ENCODE data around the gene UNC5C. TPM values are rescaled to one million over a fixed set of nuclear protein-coding genes. Genes with fewer than 3 reads are reported as not detected.

UNC5C gene
- total RNA-seq, 2 donors from 2014 or later, result 3.3 to 6.2 TPM

DNA sequence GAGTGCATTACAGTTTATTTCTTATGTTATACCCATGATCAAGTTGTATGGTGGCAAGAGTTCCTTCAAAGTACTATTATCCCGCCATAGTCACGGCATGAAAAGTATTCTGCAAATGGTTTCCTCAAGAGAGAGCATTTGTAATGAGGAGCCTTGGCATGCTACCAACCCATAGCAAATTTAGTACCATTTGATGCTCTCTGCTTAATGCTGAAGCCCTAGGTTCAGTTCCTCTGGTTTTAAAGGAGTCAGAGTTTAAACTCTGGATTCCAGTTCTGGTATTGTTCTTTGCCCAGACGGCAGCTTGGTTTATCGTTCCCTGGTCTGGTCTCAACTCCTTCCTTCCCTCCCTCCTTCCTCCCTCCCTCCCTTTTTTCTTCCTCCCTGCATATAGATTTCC is 419.7 kb downstream of the UNC5C start:
- intact Hi-C loops (cut with DNase I), result loop anchor here in 1 of 2 donors (10.0 kb wide), 1 partner anchor 514 kb away; no protein-coding TSS in a partner anchor
- DNase-seq (no peak), ATAC-seq (no peak)

DNA sequence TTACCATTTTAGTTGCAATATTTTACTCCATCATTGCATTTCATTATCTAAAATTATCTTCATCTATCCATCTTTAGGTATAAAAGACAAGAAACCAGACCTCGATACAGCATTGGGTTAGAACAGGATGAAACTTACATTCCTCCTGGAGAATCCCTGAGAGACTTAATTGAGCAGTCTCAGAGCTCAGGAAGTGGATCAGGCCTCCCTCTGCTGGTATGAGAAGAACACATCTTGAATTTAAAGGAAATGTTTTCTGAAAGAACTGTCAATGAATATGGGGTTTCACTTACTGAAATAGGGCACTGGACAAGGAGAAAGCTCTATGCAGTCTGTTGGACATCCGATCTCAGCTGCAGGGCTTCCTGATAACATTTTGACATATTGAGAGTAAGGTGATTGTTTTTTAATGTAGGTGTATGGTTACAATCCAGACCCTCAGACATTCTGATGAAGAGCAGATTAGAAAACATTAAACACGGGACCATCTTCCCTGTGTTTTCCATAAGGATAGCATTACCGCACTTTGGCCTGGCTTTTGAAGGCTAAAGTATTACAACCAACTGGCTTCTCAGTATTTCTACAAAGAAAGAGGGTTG is 423.8 kb downstream of the UNC5C start:
- ATAC-seq (peak in 1 of 2 donors; percentile 75), DNase-seq (no peak)
- intact Hi-C loops (cut with DNase I), result loop anchor here in 1 of 2 donors (10.0 kb wide), 1 partner anchor 510 kb away; no protein-coding TSS in a partner anchor

DNA sequence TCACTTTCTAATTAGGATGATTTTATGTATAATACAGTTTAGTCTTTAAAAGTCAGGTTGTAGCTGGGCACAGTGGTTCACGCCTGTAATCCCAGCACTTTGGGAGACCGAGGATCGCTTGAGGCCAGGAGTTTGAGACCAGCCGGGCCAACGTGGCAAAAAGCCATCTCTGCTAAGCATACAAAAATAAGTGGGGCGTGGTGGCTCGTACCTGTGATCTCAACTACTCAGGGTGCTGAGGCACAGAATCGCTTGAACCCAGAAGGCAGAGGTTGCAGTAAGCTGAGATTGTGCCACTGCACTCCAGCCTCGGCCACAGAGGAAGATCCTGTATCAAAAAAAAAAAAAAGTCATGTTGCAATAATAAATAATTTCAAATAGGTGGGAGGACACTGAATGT is 426.8 kb downstream of the UNC5C start:
- DNase-seq (no peak), ATAC-seq (no peak)
- intact Hi-C loops (cut with DNase I), result loop anchor here in 1 of 2 donors (10.0 kb wide), 1 partner anchor 507 kb away; no protein-coding TSS in a partner anchor

DNA sequence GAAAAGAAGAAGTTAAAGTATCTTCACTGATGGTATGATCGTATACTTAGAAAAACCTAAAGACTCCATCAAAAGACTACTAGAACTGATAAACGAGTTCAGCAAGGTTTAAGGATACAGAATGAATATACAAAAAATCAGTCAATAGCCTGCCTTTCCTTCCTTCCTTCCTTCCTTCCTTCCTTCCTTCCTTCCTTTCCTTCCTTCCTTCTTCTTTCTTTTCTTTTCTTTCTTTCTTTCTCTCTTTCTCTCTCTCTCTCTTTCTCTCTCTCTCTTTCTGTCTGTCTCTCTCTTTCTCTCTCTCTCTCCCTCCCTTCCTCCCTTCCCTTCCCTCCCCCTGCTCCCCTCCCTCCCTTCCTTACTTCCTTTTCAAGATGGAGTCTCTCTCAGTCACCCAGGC is 428.3 kb downstream of the UNC5C start:
- no peak for DNase-seq
- no peak for ATAC-seq
- intact Hi-C loops (cut with DNase I), result loop anchor here in 1 of 2 donors (10.0 kb wide), 1 partner anchor 506 kb away; no protein-coding TSS in a partner anchor

DNA sequence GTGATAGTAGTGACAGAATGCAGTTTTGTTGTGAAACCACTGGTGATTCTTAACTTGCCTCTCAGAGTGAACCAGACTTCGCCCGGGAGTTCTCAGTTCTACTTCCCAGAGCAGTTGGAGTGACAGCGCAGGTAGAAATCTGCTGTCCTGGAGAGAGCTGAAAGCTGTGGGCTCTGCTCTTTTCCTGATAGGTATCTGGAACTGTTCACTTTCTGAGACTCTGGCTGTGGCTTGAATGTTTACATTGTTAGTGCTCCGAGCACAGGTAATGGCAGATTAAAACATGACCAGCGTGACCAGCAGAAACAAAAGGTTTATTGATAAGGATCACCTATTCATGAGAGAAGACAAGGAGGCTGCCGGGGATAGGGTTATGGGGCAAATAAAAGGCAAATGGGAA is 430.3 kb downstream of the UNC5C start:
- ATAC-seq (no peak), DNase-seq (no peak)
- intact Hi-C loops (cut with DNase I), result no loop called here

DNA sequence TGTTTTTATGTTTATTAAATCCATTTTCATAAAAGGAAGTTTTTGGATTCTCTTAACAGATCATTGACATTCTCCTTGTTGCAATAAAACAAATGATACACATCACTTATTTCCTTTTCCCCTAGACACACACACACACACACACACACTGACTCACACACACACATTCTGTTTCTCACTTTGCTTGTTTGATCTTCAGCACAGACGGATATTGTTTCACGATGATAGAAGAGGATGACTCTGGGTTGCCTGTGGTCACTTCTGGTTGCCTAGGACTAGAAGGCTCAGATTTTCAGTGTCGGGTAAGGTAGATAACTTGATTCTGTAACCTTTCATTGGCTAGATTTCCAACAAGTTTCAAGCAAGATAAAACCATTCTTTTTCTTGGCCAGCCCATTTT is 434.3 kb downstream of the UNC5C start:
- intact Hi-C loops (cut with DNase I), result no loop called here
- no peak for ATAC-seq
- DNase-seq, result no peak
